Panc1 (cell line): ENCODE data around the gene THSD7A. TPM values are rescaled to one million over a fixed set of nuclear protein-coding genes. Genes with fewer than 3 reads are reported as not detected.
A peak's percentile ranks its signal among the peaks of the same experiment; 100 is the strongest.

Experiments used
- ATAC-seq: fragments of 200-7000 bp; cut with Tn5 transposase; 2 replicates; pipeline ENCODE4 v1.9.1; 2020; ENCODE audit warnings: mild to moderate bottlenecking, moderate library complexity
- BruUV-seq: library from RNA; stranded (reverse); fragments of 400-500 nt; replicated peaks from 2 replicates; lab custom pipeline; 2021; lab: Mats Ljungman, UMichigan
- CTCF ChIA-PET: fragments of 300-600 bp; sonication (Branson Sonifier 250); formaldehyde crosslinking; loops from one replicate; lab custom pipeline; 2022; ENCODE audit warnings: antibody characterized with exemption; lab: Charles Lee
- POLR2A ChIA-PET: fragments of 300-600 bp; sonication (Branson Sonifier 250); formaldehyde crosslinking; loops from one replicate; lab custom pipeline; 2022; ENCODE audit warnings: antibody characterized with exemption; lab: Charles Lee
- DNase-seq: peaks from one replicate; pipeline ENCODE4 v3.0.0-alpha.2; 2010; ENCODE audit warnings: low read depth, low spot score
- H3K27ac ChIP-seq: 2 replicates; pipeline ENCODE4 v1.5.1; 2011; ENCODE audit warnings: mild to moderate bottlenecking, low read length, inconsistent platforms
- H3K27me3 ChIP-seq: fragments of 200-500 bp; sonication (Bioruptor generic); 2 replicates; pipeline ENCODE4 v1.6.0; 2014; ENCODE audit warnings: low read length, inconsistent platforms; ENCODE audit not compliant: control insufficient read depth, insufficient read depth
- H3K36me3 ChIP-seq: fragments of 200-500 bp; sonication (Bioruptor generic); 2 replicates; pipeline ENCODE4 v1.5.1; 2014; ENCODE audit warnings: inconsistent platforms, mild to moderate bottlenecking, low read length, moderate library complexity; ENCODE audit not compliant: control insufficient read depth, insufficient read depth
- H3K4me1 ChIP-seq: 2 replicates; pipeline ENCODE4 v1.5.1; 2011; ENCODE audit warnings: inconsistent platforms, mild to moderate bottlenecking, low read length, moderate library complexity; ENCODE audit not compliant: control insufficient read depth, insufficient read depth
- H3K4me3 ChIP-seq, 2 experiments: 2 replicates each; pipeline ENCODE4 v1.5.1; 2011 to 2012; ENCODE audit warnings: low read depth in 2 of 2, low read length in 2 of 2, mild to moderate bottlenecking in 2 of 2, inconsistent platforms in 1 of 2, moderate library complexity in 1 of 2
- H3K9me3 ChIP-seq: fragments of 200-500 bp; sonication (Bioruptor generic); 2 replicates; pipeline ENCODE4 v1.5.1; 2014; ENCODE audit warnings: low read depth, mild to moderate bottlenecking, inconsistent platforms, low read length, moderate library complexity; ENCODE audit not compliant: control insufficient read depth, insufficient read depth
- POLR2AphosphoS5 ChIP-seq: IDR thresholded peaks from 2 replicates; pipeline ENCODE4 v1.6.1; 2012; ENCODE audit warnings: mild to moderate bottlenecking, low read depth, low read length, moderate library complexity
- SIN3A ChIP-seq: IDR thresholded peaks from 2 replicates; pipeline ENCODE4 v1.6.1; 2012; ENCODE audit warnings: low read depth, mild to moderate bottlenecking, low read length, moderate library complexity, borderline replicate concordance; ENCODE audit not compliant: insufficient read depth
- TCF7L2 ChIP-seq: IDR thresholded peaks from 2 replicates; pipeline ENCODE4 v1.6.1; 2011; ENCODE audit warnings: mild to moderate bottlenecking, low read depth, low read length, inconsistent platforms
- in situ Hi-C: cut with HindIII; loops from 2 replicates; pipeline ENCODE4 v1.10.0; 2016; ENCODE audit warnings: low sequenced_read_pairs, low pct_unique_long_range_greater_than_20kb
- intact Hi-C: fragments of 100-400 bp; cut with micrococcal nuclease; formaldehyde crosslinking; loops from one replicate; pipeline ENCODE4 v1.10.0; 2022; ENCODE audit not compliant: unreplicated experiment
- total RNA-seq: library from RNA; stranded (reverse); gene quantifications from one replicate; pipeline ENCODE4 v1.2.1, GENCODE V29; 2021; ENCODE audit not compliant: unreplicated experiment
- TF ChIP-seq, protein P1 (sequence below): fragments of 450-650 bp; IDR thresholded peaks from 2 replicates; pipeline ENCODE4 v1.5.1; 2017; ENCODE audit warnings: mild to moderate bottlenecking
- TF ChIP-seq, protein P2 (sequence below), 2 experiments: IDR thresholded peaks; 2 replicates each; pipeline ENCODE4 v1.6.1; 2011 to 2012; ENCODE audit warnings: low read depth in 2 of 2, control low read depth in 1 of 2, low read length in 1 of 2, mild to moderate bottlenecking in 1 of 2, moderate library complexity in 1 of 2; ENCODE audit not compliant: insufficient read depth in 1 of 2

THSD7A gene
- total RNA-seq, 1 experiment from 2014 or later: 38.6 TPM

- Histone ChIP-seq H3K36me3 (no peaks in the 10 kb centered on the region), H3K27me3 (no peaks in the 10 kb centered on the region), H3K4me1 (peaks cover 11% of the 10 kb centered on the region; the same call in 1 of the 2 replicates), H3K27ac (peak overlapping the region; percentile 44; the same call in 1 of the 2 replicates), H3K4me3 (no peak overlapping the region), H3K9me3 (no peaks in the 10 kb centered on the region)
- CTCF ChIA-PET: interaction anchor here (0.6 kb wide), 1 partner anchor 23 kb away, joined by 3 read pairs; no protein-coding TSS in a partner anchor
- TF ChIP-seq, protein P1, sequence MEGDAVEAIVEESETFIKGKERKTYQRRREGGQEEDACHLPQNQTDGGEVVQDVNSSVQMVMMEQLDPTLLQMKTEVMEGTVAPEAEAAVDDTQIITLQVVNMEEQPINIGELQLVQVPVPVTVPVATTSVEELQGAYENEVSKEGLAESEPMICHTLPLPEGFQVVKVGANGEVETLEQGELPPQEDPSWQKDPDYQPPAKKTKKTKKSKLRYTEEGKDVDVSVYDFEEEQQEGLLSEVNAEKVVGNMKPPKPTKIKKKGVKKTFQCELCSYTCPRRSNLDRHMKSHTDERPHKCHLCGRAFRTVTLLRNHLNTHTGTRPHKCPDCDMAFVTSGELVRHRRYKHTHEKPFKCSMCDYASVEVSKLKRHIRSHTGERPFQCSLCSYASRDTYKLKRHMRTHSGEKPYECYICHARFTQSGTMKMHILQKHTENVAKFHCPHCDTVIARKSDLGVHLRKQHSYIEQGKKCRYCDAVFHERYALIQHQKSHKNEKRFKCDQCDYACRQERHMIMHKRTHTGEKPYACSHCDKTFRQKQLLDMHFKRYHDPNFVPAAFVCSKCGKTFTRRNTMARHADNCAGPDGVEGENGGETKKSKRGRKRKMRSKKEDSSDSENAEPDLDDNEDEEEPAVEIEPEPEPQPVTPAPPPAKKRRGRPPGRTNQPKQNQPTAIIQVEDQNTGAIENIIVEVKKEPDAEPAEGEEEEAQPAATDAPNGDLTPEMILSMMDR: peak; percentile 82; the same call in 1 of the 2 replicates
- TF ChIP-seq TCF7L2 (no peak), SIN3A (no peak)
- ATAC-seq (peak; percentile 92), DNase-seq (peak; percentile 59)
- POLR2A ChIA-PET: no interaction called here
- in situ Hi-C loops (no loop called here), intact Hi-C loops (loop anchor here (2.0 to 5.0 kb wide), 3 partner anchors 405 to 1063 kb away; partner anchors contain the start of gene THSD7A)
- no TSS peak for BruUV-seq
Observed at GRCh38 chr7:11427686-11428273, 404.2 kb downstream of the THSD7A start.

DNA sequence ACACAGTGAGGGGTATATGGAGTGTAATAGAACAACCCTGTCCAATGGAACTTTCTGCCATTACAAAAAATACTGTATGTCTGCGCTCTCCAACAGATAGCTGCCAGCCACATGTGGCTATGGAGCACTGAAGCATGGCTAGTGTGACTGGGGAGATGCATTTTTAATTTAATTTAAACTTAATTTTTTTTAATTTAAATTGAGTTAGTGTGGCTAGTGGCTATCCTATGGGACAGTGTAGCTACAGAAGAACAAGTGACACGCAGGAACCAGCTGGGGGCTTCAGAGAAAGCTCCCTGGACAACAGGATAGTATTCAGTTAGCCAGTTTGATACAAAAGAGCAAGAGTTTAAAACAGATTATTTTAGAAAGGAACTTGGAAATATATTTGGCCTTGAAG is 408.0 kb downstream of the THSD7A start:
- POLR2A ChIA-PET: no interaction called here
- peaks cover 11% of the 10 kb centered on the region; the same call in 1 of the 2 replicates for H3K4me1 ChIP-seq
- no TSS peak for BruUV-seq
- no peaks in the 10 kb centered on the region for H3K36me3 ChIP-seq
- H3K9me3 ChIP-seq: peaks cover 10% of the 10 kb centered on the region; the same call in 1 of the 2 replicates
- no peak overlapping the region for H3K27ac ChIP-seq
- no peak for DNase-seq
- ATAC-seq: no peak
- TF ChIP-seq POLR2AphosphoS5: no peak
- TF ChIP-seq, protein P2, sequence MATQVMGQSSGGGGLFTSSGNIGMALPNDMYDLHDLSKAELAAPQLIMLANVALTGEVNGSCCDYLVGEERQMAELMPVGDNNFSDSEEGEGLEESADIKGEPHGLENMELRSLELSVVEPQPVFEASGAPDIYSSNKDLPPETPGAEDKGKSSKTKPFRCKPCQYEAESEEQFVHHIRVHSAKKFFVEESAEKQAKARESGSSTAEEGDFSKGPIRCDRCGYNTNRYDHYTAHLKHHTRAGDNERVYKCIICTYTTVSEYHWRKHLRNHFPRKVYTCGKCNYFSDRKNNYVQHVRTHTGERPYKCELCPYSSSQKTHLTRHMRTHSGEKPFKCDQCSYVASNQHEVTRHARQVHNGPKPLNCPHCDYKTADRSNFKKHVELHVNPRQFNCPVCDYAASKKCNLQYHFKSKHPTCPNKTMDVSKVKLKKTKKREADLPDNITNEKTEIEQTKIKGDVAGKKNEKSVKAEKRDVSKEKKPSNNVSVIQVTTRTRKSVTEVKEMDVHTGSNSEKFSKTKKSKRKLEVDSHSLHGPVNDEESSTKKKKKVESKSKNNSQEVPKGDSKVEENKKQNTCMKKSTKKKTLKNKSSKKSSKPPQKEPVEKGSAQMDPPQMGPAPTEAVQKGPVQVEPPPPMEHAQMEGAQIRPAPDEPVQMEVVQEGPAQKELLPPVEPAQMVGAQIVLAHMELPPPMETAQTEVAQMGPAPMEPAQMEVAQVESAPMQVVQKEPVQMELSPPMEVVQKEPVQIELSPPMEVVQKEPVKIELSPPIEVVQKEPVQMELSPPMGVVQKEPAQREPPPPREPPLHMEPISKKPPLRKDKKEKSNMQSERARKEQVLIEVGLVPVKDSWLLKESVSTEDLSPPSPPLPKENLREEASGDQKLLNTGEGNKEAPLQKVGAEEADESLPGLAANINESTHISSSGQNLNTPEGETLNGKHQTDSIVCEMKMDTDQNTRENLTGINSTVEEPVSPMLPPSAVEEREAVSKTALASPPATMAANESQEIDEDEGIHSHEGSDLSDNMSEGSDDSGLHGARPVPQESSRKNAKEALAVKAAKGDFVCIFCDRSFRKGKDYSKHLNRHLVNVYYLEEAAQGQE (IDR thresholded peaks at IDR 0.05; ENCODE audit: insufficient read depth in 1 of 2, low read depth in 2 of 2, low read length in 1 of 2): no peak
- H3K4me3 ChIP-seq: no peak overlapping the region
- CTCF ChIA-PET: no interaction called here
- intact Hi-C loops (no loop called here), in situ Hi-C loops (no loop called here)
- no peaks in the 10 kb centered on the region for H3K27me3 ChIP-seq

GRCh38 chr7:11420049-11420448 is 411.9 kb downstream of the THSD7A start:
- TF ChIP-seq TCF7L2 (no peak), POLR2AphosphoS5 (no peak), SIN3A (no peak)
- TF ChIP-seq, protein P1: no peak
- TF ChIP-seq, protein P2 (IDR thresholded peaks at IDR 0.05; ENCODE audit: insufficient read depth in 1 of 2, low read depth in 2 of 2, low read length in 1 of 2): no peak
- Histone ChIP-seq H3K27me3 (no peaks in the 10 kb centered on the region), H3K27ac (no peak overlapping the region), H3K9me3 (peaks cover 10% of the 10 kb centered on the region; the same call in 1 of the 2 replicates), H3K4me3 (no peak overlapping the region), H3K36me3 (no peaks in the 10 kb centered on the region), H3K4me1 (no peaks in the 10 kb centered on the region; the same call in 1 of the 2 replicates)
- no peak for DNase-seq
- intact Hi-C loops (no loop called here), in situ Hi-C loops (no loop called here)
- no peak for ATAC-seq
- CTCF ChIA-PET: no interaction called here
- BruUV-seq: no TSS peak
- POLR2A ChIA-PET: no interaction called here
